NCI-H2227 treated with DMSO at 0.1 percent for 48 hours (cell line): ENCODE data around the gene SCG5.
"Not testable (repeated sequence)": the region's sequence is repeated elsewhere in the genome, so short reads cannot be mapped to it uniquely, and the experiment has no call there.

ENCODE experiments used
- DNase-seq: peaks from one replicate; lab custom pipeline; 2025; lab: John Stamatoyannopoulos, UW

SCG5 gene, protein sequence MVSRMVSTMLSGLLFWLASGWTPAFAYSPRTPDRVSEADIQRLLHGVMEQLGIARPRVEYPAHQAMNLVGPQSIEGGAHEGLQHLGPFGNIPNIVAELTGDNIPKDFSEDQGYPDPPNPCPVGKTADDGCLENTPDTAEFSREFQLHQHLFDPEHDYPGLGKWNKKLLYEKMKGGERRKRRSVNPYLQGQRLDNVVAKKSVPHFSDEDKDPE

DNA sequence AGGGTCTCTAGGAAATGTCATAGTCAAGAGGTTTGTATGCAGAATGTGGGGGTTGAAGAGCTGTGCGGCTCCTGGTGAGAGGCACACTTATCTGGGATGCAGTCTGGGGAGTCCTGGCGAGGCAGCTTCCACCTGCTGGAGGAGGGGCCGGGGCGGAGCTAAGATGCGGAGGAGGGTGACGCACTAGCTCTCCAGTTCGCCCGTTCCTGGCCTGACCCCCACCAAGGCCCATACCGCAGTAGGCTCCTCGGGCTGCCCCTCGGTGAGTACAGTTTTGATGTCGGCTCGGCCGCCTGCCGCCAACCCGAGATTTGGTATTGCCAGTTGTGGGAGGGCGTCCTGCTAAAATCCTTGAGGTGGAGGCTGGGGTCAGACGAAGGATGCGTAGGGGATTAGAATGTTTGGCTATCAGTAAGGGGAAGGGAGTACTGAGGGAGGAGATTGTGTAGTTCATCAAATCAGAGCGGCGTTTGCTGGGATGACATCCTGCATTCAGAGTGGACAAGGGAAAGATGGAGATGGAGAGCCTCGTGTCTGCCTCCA, at the start of gene SCG5:
Gene SCG5, plus strand, starts transcription at position 194 of the 543 bp plus-strand sequence. CDS start 1,883 bp downstream, outside the sequence.
- DNase-seq: peak; percentile 77

DNA sequence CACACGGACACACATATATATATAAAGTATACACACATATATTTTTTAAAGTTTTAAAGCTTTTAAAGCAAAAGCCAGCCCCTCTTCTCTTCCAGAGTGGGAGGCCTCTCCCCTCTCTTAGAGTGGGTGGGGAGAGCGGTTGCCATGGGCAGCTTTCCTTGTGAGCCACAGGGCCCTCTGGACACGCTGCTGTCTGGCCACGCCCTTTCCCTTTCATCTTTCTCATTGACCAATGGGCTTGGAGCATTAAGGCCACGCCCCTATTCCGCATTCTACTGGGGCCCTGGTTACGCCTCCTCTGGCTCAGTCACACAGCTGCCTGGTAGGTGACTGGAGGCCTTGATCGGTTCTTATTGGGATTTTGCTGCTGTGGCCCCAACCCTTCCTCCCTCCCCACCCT, 48.4 kb upstream of the SCG5 start, which contains the start of gene GOLGA8N:
Gene GOLGA8N, plus strand, starts transcription at position 306 of the 400 bp plus-strand sequence.
- DNase-seq: not testable (repeated sequence)

DNA sequence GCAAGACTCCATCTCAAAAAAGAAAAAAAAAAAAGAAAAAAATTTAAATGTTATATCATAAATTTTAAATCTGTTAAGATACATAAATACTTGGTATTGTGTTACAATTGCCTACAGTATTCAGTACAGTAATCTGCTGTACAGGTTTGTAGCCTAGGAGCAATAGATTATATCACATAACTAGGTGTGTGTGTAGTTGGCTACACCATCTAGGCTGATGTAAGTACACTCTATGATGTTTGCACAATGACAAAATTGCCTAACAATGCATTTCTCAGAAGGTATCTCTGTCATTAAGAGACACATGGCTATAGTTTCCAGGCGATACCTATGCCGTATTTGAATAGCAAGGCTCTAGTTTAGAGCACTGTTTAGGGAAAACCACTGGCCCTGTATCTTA, 32.0 kb upstream of the SCG5 start:
- DNase-seq: not testable (repeated sequence)

DNA sequence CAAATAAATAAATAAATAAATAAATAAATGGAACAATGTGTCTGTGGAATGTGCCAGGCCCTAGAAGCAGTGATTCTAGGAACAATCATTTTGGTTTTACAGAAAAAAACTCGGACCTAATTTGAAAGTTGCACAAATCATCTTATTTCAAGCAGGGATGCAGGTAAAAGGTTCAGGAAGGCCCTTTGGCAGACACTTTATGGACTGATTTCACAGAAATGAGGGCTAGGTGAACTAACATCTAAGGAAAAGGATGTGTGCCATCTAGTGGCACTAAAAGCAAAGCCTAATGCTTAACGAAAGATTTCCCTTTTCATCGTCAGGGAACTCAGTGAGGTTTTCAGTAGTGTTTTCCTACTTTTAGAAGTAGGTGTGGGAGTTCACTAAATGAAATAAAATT, 30.8 kb upstream of the SCG5 start:
- not testable (repeated sequence) for DNase-seq

DNA sequence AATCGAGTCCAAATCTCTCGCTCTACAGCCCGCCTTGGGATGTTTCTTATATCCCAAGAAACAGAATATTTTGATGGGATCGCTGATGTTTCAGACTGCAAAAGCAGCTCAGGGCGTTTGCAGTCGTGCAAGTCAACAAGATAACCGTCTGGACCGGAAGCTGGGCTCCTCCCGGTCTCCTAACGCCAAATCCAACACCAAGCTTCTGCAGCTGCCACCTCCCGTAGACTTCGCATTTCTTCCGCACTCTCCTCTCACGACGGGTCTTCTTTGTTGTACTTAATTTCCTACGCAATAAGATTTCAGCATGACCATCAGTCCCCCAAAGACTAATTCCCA, 26.8 kb upstream of the SCG5 start:
- not testable (repeated sequence) for DNase-seq

DNA sequence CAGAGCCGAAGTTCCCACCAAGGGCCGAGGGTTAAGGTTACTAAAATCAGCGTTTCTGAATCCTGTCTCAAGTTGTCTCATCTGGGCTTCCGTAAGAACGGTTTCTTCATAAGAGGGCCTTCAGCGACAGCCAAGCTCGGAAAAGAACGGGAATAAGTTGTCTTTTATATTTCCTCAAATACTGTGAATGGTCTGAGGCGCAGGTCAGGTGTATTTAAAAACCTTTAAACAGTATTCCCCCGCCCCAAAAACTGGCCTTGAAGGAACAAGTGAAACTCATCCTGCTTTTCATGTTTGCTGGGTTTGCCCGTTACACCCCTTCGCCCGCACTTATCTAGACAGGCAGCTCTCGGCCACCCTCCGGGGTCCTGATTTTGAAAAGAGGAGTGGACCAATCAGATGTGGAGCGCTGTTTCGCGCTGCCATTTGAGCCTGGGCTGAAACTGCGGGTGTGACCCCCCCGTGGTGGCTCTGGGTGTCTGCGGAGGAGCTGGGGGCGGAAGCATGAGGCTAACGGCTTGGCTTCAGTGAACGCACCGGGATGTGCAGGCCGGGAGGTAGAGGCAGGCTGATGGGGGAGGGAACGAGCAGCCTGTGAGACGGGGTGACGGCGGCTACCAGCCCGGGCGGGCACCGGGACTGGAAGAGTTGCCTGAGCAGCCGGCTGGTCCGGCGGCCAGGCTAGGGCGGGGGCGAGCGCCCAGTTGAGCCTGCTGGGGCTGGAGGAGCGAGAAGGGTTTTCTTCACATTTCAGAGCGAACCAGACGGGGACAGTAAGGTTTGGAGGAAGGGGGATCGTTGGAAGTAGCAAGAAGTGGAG, 26.2 kb upstream of the SCG5 start, which contains the start of gene ARHGAP11A:
Gene ARHGAP11A, plus strand, starts transcription at position 454 of the 820 bp plus-strand sequence. CDS start 708 bp downstream, outside the sequence.
- not testable (repeated sequence) for DNase-seq

DNA sequence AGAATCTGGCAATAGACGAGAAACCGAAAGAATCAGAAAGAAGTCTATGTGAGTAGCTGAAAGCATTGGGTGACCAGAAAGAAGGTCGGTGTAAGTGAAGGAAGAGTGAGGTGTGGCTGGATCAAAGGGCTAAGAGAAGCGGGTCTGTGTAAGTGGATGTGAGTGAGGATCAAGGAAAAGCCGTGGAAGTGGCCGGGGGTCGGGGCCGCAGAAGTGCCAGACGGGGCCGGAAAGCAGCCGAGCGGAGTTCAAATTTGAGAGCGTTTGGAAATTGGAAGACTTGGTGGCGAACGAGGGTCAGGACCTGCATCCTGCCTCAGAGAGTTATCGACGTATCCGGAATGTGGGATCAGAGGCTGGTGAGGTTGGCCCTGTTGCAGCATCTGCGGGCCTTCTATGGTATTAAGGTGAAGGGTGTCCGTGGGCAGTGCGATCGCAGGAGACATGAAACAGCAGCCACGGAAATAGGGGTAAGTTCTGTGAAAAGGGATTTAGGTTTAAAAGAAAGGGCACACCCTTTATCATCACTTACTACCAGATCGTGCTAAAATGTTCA, 25.6 kb upstream of the SCG5 start:
- DNase-seq: not testable (repeated sequence)

DNA sequence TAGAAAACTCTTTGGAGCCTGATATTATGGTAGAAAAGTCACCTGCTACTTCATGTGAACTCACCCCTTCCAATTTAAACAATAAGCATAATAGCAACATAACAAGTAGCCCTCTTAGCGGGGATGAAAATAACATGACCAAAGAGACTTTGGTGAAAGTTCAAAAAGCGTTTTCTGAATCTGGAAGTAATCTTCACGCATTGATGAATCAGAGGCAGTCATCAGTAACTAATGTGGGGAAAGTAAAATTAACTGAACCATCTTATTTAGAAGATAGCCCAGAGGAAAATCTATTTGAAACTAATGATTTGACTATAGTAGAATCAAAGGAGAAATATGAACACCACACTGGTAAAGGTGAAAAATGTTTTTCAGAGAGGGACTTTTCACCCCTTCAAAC, 5.1 kb upstream of the SCG5 start:
- DNase-seq: no peak

DNA sequence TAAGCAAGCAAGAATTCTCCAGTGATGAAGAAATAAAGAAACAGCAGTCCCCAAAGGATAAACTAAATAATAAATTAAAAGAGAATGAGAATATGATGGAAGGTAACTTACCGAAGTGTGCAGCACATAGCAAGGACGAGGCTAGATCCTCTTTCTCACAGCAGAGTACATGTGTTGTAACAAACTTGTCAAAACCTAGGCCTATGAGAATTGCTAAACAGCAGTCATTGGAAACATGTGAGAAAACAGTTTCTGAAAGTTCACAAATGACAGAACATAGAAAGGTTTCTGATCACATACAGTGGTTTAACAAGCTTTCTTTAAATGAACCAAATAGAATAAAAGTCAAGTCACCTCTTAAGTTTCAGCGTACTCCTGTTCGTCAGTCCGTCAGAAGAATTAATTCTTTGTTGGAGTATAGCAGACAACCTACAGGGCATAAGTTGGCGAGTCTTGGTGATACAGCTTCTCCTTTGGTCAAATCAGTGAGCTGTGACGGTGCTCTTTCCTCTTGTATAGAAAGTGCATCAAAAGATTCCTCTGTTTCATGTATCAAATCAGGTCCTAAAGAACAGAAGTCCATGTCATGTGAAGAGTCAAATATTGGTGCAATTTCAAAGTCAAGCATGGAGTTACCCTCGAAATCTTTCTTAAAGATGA, 4.5 kb upstream of the SCG5 start:
- DNase-seq: no peak

DNA sequence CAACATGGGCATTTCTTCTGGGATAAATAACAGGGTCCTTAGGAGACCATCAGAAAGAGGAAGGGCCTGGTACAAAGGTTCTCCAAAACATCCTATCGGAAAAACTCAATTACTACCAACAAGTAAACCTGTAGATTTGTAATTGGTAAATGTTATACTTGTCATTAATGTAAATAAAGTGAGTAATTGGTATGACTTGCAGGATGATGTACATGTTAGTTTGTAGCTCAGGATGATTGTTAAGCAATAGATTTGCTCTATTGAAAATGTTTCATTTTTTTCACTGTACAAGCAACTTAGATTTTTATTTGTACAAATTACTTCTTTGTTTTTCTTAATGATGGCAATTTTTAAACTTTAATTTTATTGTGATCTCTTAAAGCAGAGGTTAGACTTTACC, 3.8 kb upstream of the SCG5 start:
- no peak for DNase-seq

DNA sequence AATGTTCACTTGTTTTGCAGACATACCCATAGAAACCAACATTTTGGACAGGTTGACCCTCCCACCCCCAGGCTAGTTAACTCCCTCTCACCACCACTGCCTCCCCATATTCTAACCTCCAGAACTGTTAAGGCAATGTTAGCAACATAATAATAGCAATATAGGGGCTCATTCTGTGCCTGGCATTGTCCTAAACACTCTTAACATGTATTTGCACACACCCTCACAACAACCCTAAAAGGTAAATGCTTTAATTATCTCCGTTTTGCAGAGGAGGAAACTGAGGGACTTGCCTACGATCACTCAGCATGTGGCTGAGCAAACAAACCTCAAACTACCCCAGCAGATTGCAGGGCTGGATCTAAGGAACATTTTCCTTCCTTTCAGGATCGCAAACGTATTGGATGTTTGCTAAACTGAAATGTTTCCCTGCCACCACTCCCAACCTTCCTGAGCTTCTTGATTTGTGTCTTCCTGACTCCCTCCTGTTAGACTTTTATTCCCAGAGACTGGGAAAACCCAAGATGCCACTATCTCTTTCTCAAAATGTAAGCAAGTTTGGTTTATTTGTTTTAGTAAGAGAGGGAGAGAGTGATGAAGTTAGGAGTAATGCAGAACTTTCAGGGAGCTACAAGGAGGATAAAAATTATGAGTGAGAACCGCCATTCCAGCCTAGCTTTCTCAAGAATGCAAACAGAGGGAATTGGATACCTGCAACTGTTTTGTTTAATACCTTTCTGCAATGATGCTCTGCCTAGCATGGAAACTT, 1.3 kb downstream of the SCG5 start:
- DNase-seq: peak; percentile 36

DNA sequence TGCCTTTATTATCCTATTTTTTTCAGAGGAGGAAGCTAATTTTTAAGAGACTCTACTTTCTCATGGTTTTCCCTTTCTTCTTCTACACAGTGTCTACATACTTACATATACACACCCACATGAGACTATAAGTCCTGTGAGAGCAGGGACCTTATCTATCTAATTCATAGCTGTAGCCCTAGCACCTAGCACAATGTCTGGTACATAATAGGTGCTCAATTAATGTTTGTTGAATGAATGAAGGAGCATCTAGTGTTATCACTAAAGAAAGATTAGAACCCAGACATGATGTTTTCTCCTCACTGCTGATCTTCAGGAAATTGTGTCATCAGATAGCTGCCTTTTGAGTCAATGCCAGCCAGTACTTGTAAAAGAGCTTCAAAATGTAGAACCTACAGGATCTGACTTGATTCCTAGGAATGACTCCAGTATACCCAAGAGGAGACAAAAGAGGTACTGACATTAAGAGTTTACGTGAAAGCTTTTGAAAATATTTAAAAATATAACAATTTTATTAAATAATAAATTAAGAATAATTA, 2.5 kb downstream of the SCG5 start:
- no peak for DNase-seq

DNA sequence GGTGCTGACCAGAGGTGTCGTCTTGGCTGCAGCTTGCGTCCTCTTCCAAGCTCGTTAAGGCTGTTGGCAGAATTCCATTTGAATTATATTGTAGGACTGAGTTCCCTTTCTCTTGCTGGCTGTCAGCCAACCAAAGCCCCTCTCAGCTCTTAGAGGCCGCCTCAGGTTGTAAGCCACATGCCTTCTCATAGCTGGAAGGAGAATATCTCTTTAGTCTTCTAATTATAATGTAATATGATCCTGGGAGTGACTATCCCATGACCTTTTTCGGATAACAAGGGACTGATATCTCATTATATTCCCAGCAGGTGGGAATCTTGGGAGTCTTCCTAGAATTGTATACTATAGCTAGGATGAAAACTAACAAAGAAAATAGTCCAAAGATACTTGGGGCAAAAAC, 4.8 kb downstream of the SCG5 start:
- peak; percentile 78 for DNase-seq

DNA sequence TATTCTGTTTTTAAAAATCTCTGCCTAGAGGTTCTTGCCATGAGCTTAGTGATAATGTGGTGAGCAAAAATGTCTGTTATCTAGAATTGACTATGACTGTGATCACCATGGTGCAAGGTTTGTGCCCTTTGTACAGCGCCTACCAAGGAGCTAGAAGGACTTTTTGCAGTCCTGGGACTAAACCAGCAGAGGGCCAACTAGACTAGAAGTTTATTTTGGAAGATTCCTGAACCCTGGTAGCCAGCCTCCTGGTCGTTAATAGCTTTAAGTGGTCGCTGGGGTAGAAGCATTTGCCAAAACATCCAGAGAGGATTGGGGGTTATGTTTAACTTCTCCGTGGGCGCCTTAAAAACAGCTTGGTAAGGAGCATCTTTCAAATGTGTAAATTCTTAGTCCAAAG, 7.8 kb downstream of the SCG5 start:
- no peak for DNase-seq

DNA sequence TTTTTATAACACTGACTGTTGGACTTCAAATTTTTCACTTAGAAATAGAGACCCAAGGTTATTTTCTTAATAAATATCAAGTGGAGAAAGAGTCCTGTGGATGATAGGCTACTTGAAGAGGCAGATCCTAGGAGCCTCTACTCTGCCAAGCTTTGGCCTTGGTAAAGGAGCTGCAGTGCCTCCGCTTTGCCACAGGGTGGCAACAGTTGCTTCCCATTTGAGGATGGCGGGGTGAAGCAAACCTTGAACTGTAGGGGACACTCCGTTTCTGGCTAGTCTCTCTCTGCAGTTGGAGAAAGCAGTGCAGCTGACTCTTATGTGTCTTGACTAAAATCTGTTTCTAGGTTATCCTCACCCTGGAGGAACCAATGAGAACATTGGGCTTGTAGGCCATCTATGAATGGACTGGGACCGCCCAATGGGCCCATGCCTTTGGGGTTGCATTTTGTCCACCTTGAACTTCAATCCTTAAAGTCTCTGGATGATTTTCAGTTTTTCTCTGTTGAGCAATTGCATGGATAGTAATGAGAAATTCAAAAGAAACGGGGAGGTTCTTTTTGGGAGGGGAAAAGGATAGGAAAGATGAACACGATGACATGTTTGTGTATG, 9.8 kb downstream of the SCG5 start:
- DNase-seq: no peak

DNA sequence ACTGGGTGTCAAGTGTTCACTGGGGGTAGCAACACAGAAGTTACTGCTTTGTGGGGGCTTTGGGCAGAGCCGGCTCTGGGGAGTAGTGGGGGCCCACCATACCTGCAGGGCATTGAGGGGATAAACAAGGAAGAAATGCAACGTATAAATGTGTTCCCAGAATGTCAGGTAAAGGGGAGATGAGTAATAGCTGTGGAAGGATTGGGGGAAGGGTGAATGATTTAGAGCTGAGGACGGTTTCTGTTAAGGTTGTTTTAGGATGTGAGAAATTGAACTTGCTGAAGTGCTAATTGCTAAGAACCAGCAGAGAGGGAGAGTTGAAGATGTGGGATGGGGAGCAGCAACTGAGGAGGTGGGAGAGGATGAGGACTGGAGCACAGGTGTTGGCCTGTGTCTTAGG, 10.7 kb downstream of the SCG5 start:
- no peak for DNase-seq

DNA sequence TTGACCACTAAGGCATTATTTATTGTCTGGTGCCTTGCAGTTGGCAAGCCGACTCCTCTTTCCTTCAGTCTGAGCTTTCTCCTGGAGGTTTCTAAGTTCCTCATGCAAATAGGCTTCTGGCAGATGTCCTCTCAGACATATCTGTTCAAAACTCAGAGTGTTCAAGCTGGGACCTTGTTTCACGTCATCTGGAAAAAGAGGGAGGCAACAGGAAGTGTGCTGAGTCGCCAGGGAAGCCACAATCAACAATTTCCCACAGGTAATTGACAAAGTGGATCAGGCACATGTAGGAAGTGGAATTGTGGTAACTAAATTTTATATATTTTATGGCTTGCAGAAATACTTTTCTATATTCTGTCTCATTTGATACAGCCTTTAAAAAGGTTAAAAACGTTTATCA, 14.6 kb downstream of the SCG5 start:
- DNase-seq: no peak

DNA sequence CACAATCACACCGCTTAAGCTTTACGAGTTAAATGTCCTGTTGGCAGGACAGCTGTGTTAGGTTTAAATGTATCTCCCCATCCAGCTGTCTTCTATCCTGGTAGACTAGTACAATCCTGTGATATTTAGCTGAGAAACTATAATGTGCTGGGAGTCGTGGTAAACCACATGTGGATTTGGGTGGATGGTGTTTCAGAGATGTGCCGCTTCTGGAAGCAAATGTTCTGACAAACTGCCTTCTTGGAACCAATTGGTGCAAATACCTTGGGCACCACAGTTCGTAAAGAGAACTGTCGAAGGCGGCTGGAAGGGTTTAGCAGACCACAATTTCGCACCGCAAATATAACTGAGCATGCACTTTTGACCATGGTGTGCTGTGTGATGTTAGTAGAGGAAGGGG, 15.0 kb downstream of the SCG5 start:
- no peak for DNase-seq

DNA sequence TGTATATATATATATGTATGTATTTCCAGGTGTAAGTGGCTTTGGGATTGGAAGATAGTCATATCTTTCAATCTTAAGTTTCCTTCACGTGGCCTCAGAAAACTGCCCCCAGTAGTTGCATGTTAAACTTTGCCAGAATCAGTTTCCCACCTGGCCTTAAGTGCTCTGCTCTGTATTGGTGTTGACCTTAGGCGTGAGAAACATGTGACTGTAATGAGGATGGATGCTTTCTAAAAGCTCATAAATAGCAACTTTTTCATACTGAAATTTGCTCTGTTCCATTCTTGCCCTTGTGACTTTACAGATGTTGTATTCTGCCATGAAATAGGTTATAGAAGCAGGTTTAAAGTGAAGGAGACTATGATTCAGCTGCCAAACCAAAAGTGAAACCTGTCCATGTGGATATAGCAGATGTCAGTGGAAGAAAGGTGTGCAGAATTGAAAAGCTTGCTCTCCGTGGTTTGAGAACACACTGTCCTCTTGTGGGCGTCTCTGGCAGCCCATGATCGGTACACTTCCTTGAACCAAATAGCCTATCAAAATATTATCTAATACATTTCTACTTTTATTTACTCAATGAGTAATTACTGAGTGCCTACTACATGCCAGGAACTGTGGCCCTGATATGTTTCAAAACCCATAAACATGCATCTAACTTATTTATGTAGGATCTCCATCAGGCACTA, 15.8 kb downstream of the SCG5 start:
- DNase-seq: no peak

DNA sequence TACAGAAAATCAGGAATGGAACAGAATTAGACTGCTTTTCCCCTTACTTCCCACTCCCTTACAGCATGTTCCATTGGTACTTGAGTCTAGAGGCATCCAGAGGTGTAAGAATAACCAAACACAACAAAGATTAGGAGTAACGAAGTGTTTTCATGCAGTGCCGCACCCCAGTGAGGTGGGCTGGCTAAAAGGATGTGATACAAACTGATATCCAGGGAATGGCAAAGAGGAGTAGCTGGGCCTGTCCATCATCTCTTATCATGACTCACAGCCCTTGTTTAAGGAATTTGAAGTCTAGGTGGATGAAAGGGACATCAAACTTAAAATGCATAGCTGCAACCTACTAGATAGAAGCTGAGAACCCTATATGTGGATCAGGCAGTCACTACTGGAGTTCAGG, 16.4 kb downstream of the SCG5 start:
- DNase-seq: no peak
